22Rv1 (cell line): Measurements from ENCODE around the gene NCOA6.
"Not testable (repeated sequence)": the region's sequence is repeated elsewhere in the genome, so short reads cannot be mapped to it uniquely, and the experiment has no call there.

Source experiments
- H3K27ac ChIP-seq: fragments of 450-650 bp; 2 replicates; pipeline ENCODE4 v1.5.1; 2017
- CTCF ChIP-seq: fragments of 450-650 bp; IDR thresholded peaks from 2 replicates; pipeline ENCODE4 v1.5.1; 2017; ENCODE audit warnings: mild to moderate bottlenecking
- ZFX ChIP-seq: fragments of 450-650 bp; IDR thresholded peaks from 2 replicates; pipeline ENCODE4 v1.6.1; 2017; ENCODE audit warnings: antibody characterized with exemption, borderline replicate concordance

Gene NCOA6

GRCh38 chr20:34744847-34745246, 80.6 kb downstream of the NCOA6 start:
- no peak for TF ChIP-seq ZFX
- no peak for TF ChIP-seq CTCF
- H3K27ac ChIP-seq: no peak overlapping the region

- no peak overlapping the region for H3K27ac ChIP-seq
- TF ChIP-seq CTCF (no peak), ZFX (no peak)
Observed at GRCh38 chr20:34744340-34744739, 81.1 kb downstream of the NCOA6 start.

- H3K27ac ChIP-seq: no peak overlapping the region
- TF ChIP-seq ZFX: no peak
Observed at GRCh38 chr20:34743039-34743438, 82.4 kb downstream of the NCOA6 start.

GRCh38 chr20:34736106-34736735, 89.2 kb downstream of the NCOA6 start:
- no peak overlapping the region for H3K27ac ChIP-seq
- TF ChIP-seq CTCF: no peak
- TF ChIP-seq ZFX: no peak

GRCh38 chr20:34732523-34732922, 92.9 kb downstream of the NCOA6 start:
- TF ChIP-seq ZFX: no peak
- TF ChIP-seq CTCF: no peak
- no peak overlapping the region for H3K27ac ChIP-seq

GRCh38 chr20:34729416-34729815, 96.0 kb downstream of the NCOA6 start:
- H3K27ac ChIP-seq: no peak overlapping the region
- no peak for TF ChIP-seq CTCF
- no peak for TF ChIP-seq ZFX

- no peak for TF ChIP-seq CTCF
- no peak for TF ChIP-seq ZFX
Observed at GRCh38 chr20:34724172-34724571, 101.3 kb downstream of the NCOA6 start.

GRCh38 chr20:34722560-34722959, 102.9 kb downstream of the NCOA6 start:
- H3K27ac ChIP-seq: not testable (repeated sequence)

More at GRCh38 chr20:34724172-34724571, 101.3 kb downstream of the NCOA6 start:
- H3K27ac ChIP-seq: no peak overlapping the region
